CD14-positive monocyte (primary cell): ENCODE measurements around the gene ASCC3. TPM values are rescaled to one million over a fixed set of nuclear protein-coding genes. Genes with fewer than 3 reads are reported as not detected.
A peak's percentile ranks its signal among the peaks of the same experiment; 100 is the strongest.

Experiments
- DNase-seq, 3 donors: peaks; one replicate each; pipeline ENCODE4 v3.0.0-alpha.2; 2011 to 2022
- H2AFZ ChIP-seq: 2 replicates; pipeline ENCODE4 v1.6.0; 2012; ENCODE audit warnings: mild to moderate bottlenecking, low read depth, low read length, inconsistent platforms; ENCODE audit not compliant: insufficient read depth, poor library complexity, severe bottlenecking
- H3K27ac ChIP-seq, 2 donors: 1 replicate in 1 of 2; 2 replicates in 1 of 2; pipeline ENCODE4 v1.5.1; 2012 to 2013; ENCODE audit warnings: low read length in 2 of 2, control low read depth in 1 of 2, inconsistent platforms in 1 of 2, low read depth in 1 of 2, mild to moderate bottlenecking in 1 of 2
- H3K27me3 ChIP-seq, 2 donors: one replicate each; pipeline versions ENCODE4 v1.6.0 to v1.6.1; 2011 to 2013; ENCODE audit warnings: low read length in 2 of 2; ENCODE audit not compliant: control insufficient read depth in 2 of 2, insufficient read depth in 2 of 2
- H3K36me3 ChIP-seq, 2 donors: replicated peaks in 1 of 2; 1 replicate in 1 of 2; 2 replicates in 1 of 2; pipeline versions ENCODE4 v1.5.1 to v1.6.1; 2012 to 2013; ENCODE audit warnings: low read length in 2 of 2, control low read depth in 1 of 2, inconsistent platforms in 1 of 2, mild to moderate bottlenecking in 1 of 2; ENCODE audit not compliant: insufficient read depth in 2 of 2, control insufficient read depth in 1 of 2
- H3K4me1 ChIP-seq, 2 donors: 1 replicate in 1 of 2; 2 replicates in 1 of 2; pipeline versions ENCODE4 v1.5.1 to v1.6.1; 2012 to 2013; ENCODE audit warnings: low read length in 2 of 2, control low read depth in 1 of 2, inconsistent platforms in 1 of 2, mild to moderate bottlenecking in 1 of 2, moderate library complexity in 1 of 2; ENCODE audit not compliant: insufficient read depth in 2 of 2, control insufficient read depth in 1 of 2
- H3K4me2 ChIP-seq: replicated peaks from 2 replicates; pipeline ENCODE3; 2012; ENCODE audit warnings: low read length, moderate library complexity, mild to moderate bottlenecking; ENCODE audit not compliant: poor library complexity, severe bottlenecking; ENCODE audit errors: extremely low read depth
- H3K4me3 ChIP-seq, 3 experiments: fragments of 200-600 bp in 1 of 3; sonication (generic) in 1 of 3; replicated peaks in 1 of 3; 1 replicate in 2 of 3; 2 replicates in 1 of 3; pipeline ENCODE4 v1.5.1; 2011 to 2013; ENCODE audit warnings: low read length in 3 of 3, mild to moderate bottlenecking in 3 of 3, control low read depth in 2 of 3, low read depth in 2 of 3, inconsistent platforms in 1 of 3, moderate library complexity in 1 of 3
- H3K79me2 ChIP-seq: 2 replicates; pipeline ENCODE4 v1.6.0; 2012; ENCODE audit warnings: mild to moderate bottlenecking, control low read depth, inconsistent platforms, low read length, moderate library complexity; ENCODE audit not compliant: insufficient read depth
- H3K9ac ChIP-seq: 2 replicates; pipeline ENCODE4 v1.6.0; 2017; ENCODE audit warnings: low read length, mild to moderate bottlenecking; ENCODE audit not compliant: insufficient read depth, poor library complexity, severe bottlenecking
- H3K9me3 ChIP-seq, 2 donors: replicated peaks in 1 of 2; 1 replicate in 1 of 2; 2 replicates in 1 of 2; pipeline versions ENCODE4 v1.5.1 to v1.6.1; 2012 to 2013; ENCODE audit warnings: low read length in 2 of 2, control low read depth in 1 of 2; ENCODE audit not compliant: control insufficient read depth in 1 of 2, insufficient read depth in 1 of 2
- H4K20me1 ChIP-seq: 2 replicates; pipeline ENCODE4 v1.6.0; 2012; ENCODE audit warnings: mild to moderate bottlenecking, low read length, control low read depth, moderate library complexity; ENCODE audit not compliant: insufficient read depth
- H3K27ac Mint-ChIP-seq, 7 donors: one replicate each; pipeline ENCODE4 v1.8.0; 2020; ENCODE audit warnings: mild to moderate bottlenecking in 7 of 7, mixed read lengths in 7 of 7, moderate library complexity in 6 of 7, inconsistent platforms in 2 of 7
- H3K27me3 Mint-ChIP-seq, 3 donors: one replicate each; pipeline ENCODE4 v1.8.0; 2021 to 2022; ENCODE audit warnings: low read depth in 3 of 3, mild to moderate bottlenecking in 3 of 3, mixed read lengths in 3 of 3, moderate library complexity in 3 of 3, inconsistent platforms in 1 of 3
- H3K36me3 Mint-ChIP-seq, 2 donors: one replicate each; pipeline ENCODE4 v1.8.0; 2020; ENCODE audit warnings: mixed read lengths in 2 of 2, inconsistent platforms in 1 of 2, mild to moderate bottlenecking in 1 of 2
- H3K4me1 Mint-ChIP-seq: one replicate; pipeline ENCODE4 v1.8.0; 2020; ENCODE audit warnings: mild to moderate bottlenecking, mixed read lengths
- H3K4me3 Mint-ChIP-seq, 2 donors: one replicate each; pipeline ENCODE4 v1.8.0; 2020; ENCODE audit warnings: mild to moderate bottlenecking in 2 of 2, mixed read lengths in 2 of 2, moderate library complexity in 1 of 2
- H3K9me3 Mint-ChIP-seq, 7 donors: one replicate each; pipeline ENCODE4 v1.8.0; 2020 to 2022; ENCODE audit warnings: mixed read lengths in 7 of 7, mild to moderate bottlenecking in 6 of 7, moderate library complexity in 6 of 7, inconsistent platforms in 2 of 7
- CTCF ChIP-seq: fragments of 200-600 bp; IDR thresholded peaks from one replicate; pipeline ENCODE4 v1.8.0; 2022; ENCODE audit warnings: antibody characterized with exemption, mild to moderate bottlenecking
- WGBS: methylation state at CpG from one replicate; pipeline ENCODE4 v1.1.5; 2013; ENCODE audit warnings: missing lambda C conversion rate; ENCODE audit not compliant: insufficient coverage; 5-methylcytosine and 5-hydroxymethylcytosine counted together
- intact Hi-C, 2 donors: fragments of 100-400 bp; cut with micrococcal nuclease; formaldehyde crosslinking; loops; one replicate each; pipeline versions ENCODE4 v1.15.0 to v1.15.1; 2023
- polyA plus RNA-seq, 3 donors: library from polyadenylated mRNA; depleted of rRNA in 1 of 3; unstranded in 2 of 3; stranded (reverse) in 1 of 3; fragments of 300-500 nt in 2 of 3; fragments of >200 nt in 1 of 3; fragmentation: Illumina TruSeq in 2 of 3; gene quantifications; 1 replicate in 2 of 3; 2 replicates in 1 of 3; pipeline ENCODE4 v1.2.3, GENCODE V29; 2012 to 2021

Gene ASCC3
- polyA plus RNA-seq, 3 donors: 6.4 to 12.9 (median 10.6) TPM

DNA sequence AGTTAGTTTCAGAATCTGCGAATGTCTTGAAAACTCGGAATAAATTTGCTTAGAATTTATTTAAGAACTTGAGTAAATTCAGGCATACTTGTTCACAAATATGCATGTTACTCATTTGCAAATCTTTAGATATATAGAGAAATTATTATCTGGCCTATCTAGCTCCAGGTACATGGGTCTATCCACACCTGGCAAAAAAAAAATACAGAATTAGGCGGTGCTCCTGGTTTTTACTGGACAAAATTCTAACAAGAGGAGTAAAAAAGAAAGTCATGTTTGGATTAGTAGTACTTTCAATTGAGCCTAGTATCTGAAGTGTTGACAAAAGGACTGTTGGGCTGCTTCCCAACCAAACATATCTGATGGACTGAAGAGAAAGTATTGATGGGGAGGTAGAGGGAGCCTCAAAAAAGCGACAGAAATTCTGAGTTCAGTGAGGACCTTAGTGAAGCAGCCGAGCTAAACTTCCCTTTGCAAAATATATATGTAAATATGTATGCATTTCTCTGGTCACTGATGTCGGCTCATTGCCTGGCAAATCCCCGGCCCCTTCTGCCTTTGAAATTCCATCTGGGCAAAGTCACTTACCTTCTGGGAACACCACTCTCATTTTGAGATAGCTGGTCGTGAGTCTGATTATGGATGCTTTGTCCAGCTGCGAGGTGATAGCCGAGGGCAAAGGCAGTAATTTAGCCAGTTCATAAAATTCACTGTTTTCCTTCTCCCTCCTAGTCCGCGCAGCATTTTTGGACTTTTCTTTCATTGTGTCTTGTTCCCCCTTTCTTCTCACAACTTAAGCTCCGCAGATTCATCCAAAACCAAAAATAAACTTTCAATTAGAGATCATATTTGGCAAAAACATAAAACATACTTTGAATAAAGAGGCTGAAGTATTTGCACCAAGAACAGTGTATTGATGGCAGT, 418.2 kb downstream of the ASCC3 start:
- Mint-ChIP-seq H3K9me3 (peaks cover 0 to 52% (median 32%) of the 10 kb centered on the region in 7 donors), H3K4me3 (peak overlapping the region in 1 of 2 donors; percentile 82), H3K27me3 (peaks cover 36 to 76% (median 74%) of the 10 kb centered on the region in 3 donors), H3K27ac (no peak overlapping the region), H3K36me3 (peaks cover 0 to 12% of the 10 kb centered on the region in 2 donors), H3K4me1 (peaks cover 19% of the 10 kb centered on the region)
- Histone ChIP-seq H3K27ac (no peak overlapping the region), H3K79me2 (no peaks in the 10 kb centered on the region), H4K20me1 (no peaks in the 10 kb centered on the region), H3K9me3 (peaks cover 5 to 82% of the 10 kb centered on the region in 2 donors), H2AFZ (no peak overlapping the region), H3K4me1 (peaks cover 7 to 10% of the 10 kb centered on the region in 2 donors), H3K36me3 (no peaks in the 10 kb centered on the region), H3K9ac (no peak overlapping the region), H3K27me3 (peaks cover 97 to 99% of the 10 kb centered on the region in 2 donors), H3K4me3 (no peak overlapping the region), H3K4me2 (no peak overlapping the region)
- no peak for DNase-seq
- intact Hi-C loops: no loop called here
- TF ChIP-seq CTCF: no peak
- WGBS: 10% methylated on average over 4 of the region's 13 CpGs

GRCh38 chr6:100461917-100462705, 419.0 kb downstream of the ASCC3 start:
- intact Hi-C loops: no loop called here
- H3K4me3 Mint-ChIP-seq: peak overlapping the region in 1 of 2 donors; percentile 77
- Histone ChIP-seq H3K79me2 (no peaks in the 10 kb centered on the region), H3K9ac (no peak overlapping the region), H3K36me3 (no peaks in the 10 kb centered on the region), H4K20me1 (no peaks in the 10 kb centered on the region), H3K4me2 (no peak overlapping the region), H2AFZ (no peak overlapping the region), H3K27ac (no peak overlapping the region), H3K4me3 (no peak overlapping the region), H3K9me3 (peaks cover 0 to 82% of the 10 kb centered on the region in 2 donors), H3K27me3 (peaks cover 93 to 99% of the 10 kb centered on the region in 2 donors), H3K4me1 (peaks cover 7 to 10% of the 10 kb centered on the region in 2 donors)
- TF ChIP-seq CTCF: no peak
- H3K27ac Mint-ChIP-seq: no peak overlapping the region
- peaks cover 0 to 9% of the 10 kb centered on the region in 2 donors for H3K36me3 Mint-ChIP-seq
- H3K27me3 Mint-ChIP-seq: peaks cover 27 to 68% (median 66%) of the 10 kb centered on the region in 3 donors
- H3K4me1 Mint-ChIP-seq: peaks cover 19% of the 10 kb centered on the region
- DNase-seq: no peak
- WGBS: no CpG with 5 or more reads among the region's 3 CpGs
- peaks cover 0 to 52% (median 32%) of the 10 kb centered on the region in 7 donors for H3K9me3 Mint-ChIP-seq
